Activated effector memory CD4-positive, alpha-beta T cell treated with anti-CD3 and anti-CD28 coated beads, Interleukin-2, amount 50 U/mL, for 16 hours (primary cell): ENCODE measurements around the gene ATP7B.

Experiments used
- DNase-seq: peaks from one replicate; pipeline ENCODE4 v3.0.0-alpha.2; 2020

ATP7B gene

GRCh38 chr13:51976890-51977289, 34.4 kb downstream of the ATP7B start:
- no peak for DNase-seq

- no peak for DNase-seq
These were observed 34.8 kb downstream of the ATP7B start for GRCh38 chr13:51976423-51976822.

GRCh38 chr13:51974482-51974881, 36.8 kb downstream of the ATP7B start:
- DNase-seq = no peak

- DNase-seq = no peak
These were observed 39.5 kb downstream of the ATP7B start for GRCh38 chr13:51971520-51972426.

GRCh38 chr13:51970349-51970748, 40.9 kb downstream of the ATP7B start:
- no peak for DNase-seq

GRCh38 chr13:51967482-51968446, 43.5 kb downstream of the ATP7B start:
- DNase-seq = no peak

GRCh38 chr13:51966186-51966585, 45.1 kb downstream of the ATP7B start:
- no peak for DNase-seq

GRCh38 chr13:51961493-51962403, 49.5 kb downstream of the ATP7B start:
- DNase-seq = no peak

- DNase-seq = no peak
These were observed 50.5 kb downstream of the ATP7B start for GRCh38 chr13:51960766-51961165.

- DNase-seq = no peak
These were observed 51.5 kb downstream of the ATP7B start for GRCh38 chr13:51959773-51960172.

- no peak for DNase-seq
These were observed 53.1 kb downstream of the ATP7B start for GRCh38 chr13:51958217-51958547.

GRCh38 chr13:51957377-51958216, 53.7 kb downstream of the ATP7B start:
- DNase-seq = no peak

GRCh38 chr13:51956717-51957116, 54.5 kb downstream of the ATP7B start:
- no peak for DNase-seq

- DNase-seq = no peak
These were observed 55.2 kb downstream of the ATP7B start for GRCh38 chr13:51955816-51956603.

GRCh38 chr13:51955281-51955771, 55.9 kb downstream of the ATP7B start:
- no peak for DNase-seq

- DNase-seq = no peak
These were observed 57.7 kb downstream of the ATP7B start for GRCh38 chr13:51953347-51954195.

- no peak for DNase-seq
These were observed 60.5 kb downstream of the ATP7B start for GRCh38 chr13:51950722-51951121.

GRCh38 chr13:51946163-51946669, 65.0 kb downstream of the ATP7B start:
- no peak for DNase-seq

- no peak for DNase-seq
These were observed 66.1 kb downstream of the ATP7B start for GRCh38 chr13:51945149-51945548.
